HG03066 (cell line): Measurements from ENCODE around the gene WBP1L.
"Not testable (repeated sequence)": the region's sequence is repeated elsewhere in the genome, so short reads cannot be mapped to it uniquely, and the experiment has no call there.

ENCODE experiments used
- ATAC-seq: cut with Tn5 transposase; IDR thresholded peaks from one replicate; pipeline ENCODE4 v1.9.1; 2021; ENCODE audit warnings: low read depth; ENCODE audit not compliant: unreplicated experiment

WBP1L gene

GRCh38 chr10:102753718-102754117 lies 10.0 kb downstream of the WBP1L start:
- no peak for ATAC-seq

GRCh38 chr10:102757323-102757722 lies 13.6 kb downstream of the WBP1L start:
- ATAC-seq: no peak

- no peak for ATAC-seq
Observed at GRCh38 chr10:102758240-102758932, 14.6 kb downstream of the WBP1L start.

- ATAC-seq: not testable (repeated sequence)
Observed at GRCh38 chr10:102758933-102759262, 15.2 kb downstream of the WBP1L start.

- no peak for ATAC-seq
Observed at GRCh38 chr10:102759497-102760210, 15.9 kb downstream of the WBP1L start.

- no peak for ATAC-seq
Observed at GRCh38 chr10:102761981-102762380, 18.2 kb downstream of the WBP1L start.

- ATAC-seq: no peak
Observed at GRCh38 chr10:102762401-102763015, 18.8 kb downstream of the WBP1L start.

- no peak for ATAC-seq
Observed at GRCh38 chr10:102763037-102763607, 19.4 kb downstream of the WBP1L start.

- ATAC-seq: no peak
Observed at GRCh38 chr10:102764470-102765161, 20.9 kb downstream of the WBP1L start.

- ATAC-seq: no peak
Observed at GRCh38 chr10:102765336-102765735, 21.6 kb downstream of the WBP1L start.

GRCh38 chr10:102767428-102768160 lies 23.8 kb downstream of the WBP1L start:
- no peak for ATAC-seq

- no peak for ATAC-seq
Observed at GRCh38 chr10:102769375-102770107, 25.8 kb downstream of the WBP1L start.

GRCh38 chr10:102770108-102770482 lies 26.3 kb downstream of the WBP1L start:
- ATAC-seq: no peak

- no peak for ATAC-seq
Observed at GRCh38 chr10:102770792-102771191, 27.0 kb downstream of the WBP1L start.

GRCh38 chr10:102773320-102773719 lies 29.6 kb downstream of the WBP1L start:
- ATAC-seq: no peak

GRCh38 chr10:102773986-102774385 lies 30.2 kb downstream of the WBP1L start:
- no peak for ATAC-seq

- ATAC-seq: no peak
Observed at GRCh38 chr10:102775201-102775934, 31.6 kb downstream of the WBP1L start.

GRCh38 chr10:102775935-102776669 lies 32.4 kb downstream of the WBP1L start:
- no peak for ATAC-seq
